ENCODE results near the gene CDK5.

Gene CDK5

GRCh38 chr7:151085691-151086620 is 28.3 kb upstream of the CDK5 start, which contains the start of gene AGAP3:
Gene AGAP3, plus strand, starts transcription at chr7:151086475. Its CDS starts 267 bp downstream, at chr7:151086742.
- peak in 1 of 2 experiments; percentile 49 for DNase-seq

GRCh38 chr7:151085329-151085690 is 27.6 kb upstream of the CDK5 start:
- no peak for DNase-seq

- no peak for DNase-seq
Observed at GRCh38 chr7:151083824-151084160, 26.1 kb upstream of the CDK5 start.

GRCh38 chr7:151083071-151083823 is 25.6 kb upstream of the CDK5 start, which contains the start of gene TMUB1:
Gene TMUB1, minus strand, starts transcription at chr7:151083493. Its CDS starts 930 bp downstream, at chr7:151082563.
- no peak for DNase-seq

- no peak for DNase-seq
Observed at GRCh38 chr7:151082141-151083070, 24.7 kb upstream of the CDK5 start.

- no peak for DNase-seq
Observed at GRCh38 chr7:151081170-151082101, 23.7 kb upstream of the CDK5 start.

- DNase-seq, result peak; percentile 23 to 53
Observed at GRCh38 chr7:151080522-151081169, 22.9 kb upstream of the CDK5 start, which contains the start of gene FASTK. Gene FASTK, minus strand, starts transcription at chr7:151080809. Its CDS starts 43 bp downstream, at chr7:151080766.

- no peak for DNase-seq
Observed at GRCh38 chr7:151080067-151080521, 22.4 kb upstream of the CDK5 start.

- DNase-seq, result no peak
Observed at GRCh38 chr7:151079199-151079910, 21.7 kb upstream of the CDK5 start.

GRCh38 chr7:151078233-151079040 is 20.7 kb upstream of the CDK5 start:
- no peak for DNase-seq

GRCh38 chr7:151077705-151078232 is 20.1 kb upstream of the CDK5 start:
- DNase-seq, result no peak

GRCh38 chr7:151076863-151077704 is 19.4 kb upstream of the CDK5 start:
- no peak for DNase-seq

GRCh38 chr7:151075978-151076426 is 18.3 kb upstream of the CDK5 start:
- DNase-seq, result no peak

GRCh38 chr7:151075662-151075971 is 17.9 kb upstream of the CDK5 start:
- no peak for DNase-seq

GRCh38 chr7:151074817-151075661 is 17.3 kb upstream of the CDK5 start:
- DNase-seq, result no peak

- DNase-seq, result no peak
Observed at GRCh38 chr7:151073990-151074389, 16.3 kb upstream of the CDK5 start.
